ENCODE results near the gene RFX3. TPM values are rescaled to one million over a fixed set of nuclear protein-coding genes. Genes with fewer than 3 reads are reported as not detected.

RFX3 gene
- total RNA-seq, 4 donors from 2014 or later = 7.0 to 11.3 (median 8.6) TPM

DNA sequence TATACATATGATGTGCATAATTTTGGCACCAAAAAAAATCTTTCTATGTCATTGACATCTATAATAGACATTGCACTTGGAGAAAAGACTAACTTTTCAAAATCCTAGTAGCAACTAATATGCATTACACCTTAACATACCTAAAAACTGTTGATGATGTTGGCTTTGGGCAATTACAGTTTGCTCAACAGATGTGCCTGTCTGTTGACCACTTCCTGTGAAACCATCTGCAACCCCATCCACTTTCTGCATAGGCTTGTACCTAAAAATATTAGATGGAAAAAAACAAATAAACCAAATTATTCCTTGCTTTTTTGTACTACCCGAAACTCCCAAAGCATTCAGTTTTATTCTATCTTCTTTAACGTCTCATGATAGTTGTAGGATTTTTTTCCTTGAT, 248.6 kb downstream of the RFX3 start:
- TF ChIP-seq, protein P1, sequence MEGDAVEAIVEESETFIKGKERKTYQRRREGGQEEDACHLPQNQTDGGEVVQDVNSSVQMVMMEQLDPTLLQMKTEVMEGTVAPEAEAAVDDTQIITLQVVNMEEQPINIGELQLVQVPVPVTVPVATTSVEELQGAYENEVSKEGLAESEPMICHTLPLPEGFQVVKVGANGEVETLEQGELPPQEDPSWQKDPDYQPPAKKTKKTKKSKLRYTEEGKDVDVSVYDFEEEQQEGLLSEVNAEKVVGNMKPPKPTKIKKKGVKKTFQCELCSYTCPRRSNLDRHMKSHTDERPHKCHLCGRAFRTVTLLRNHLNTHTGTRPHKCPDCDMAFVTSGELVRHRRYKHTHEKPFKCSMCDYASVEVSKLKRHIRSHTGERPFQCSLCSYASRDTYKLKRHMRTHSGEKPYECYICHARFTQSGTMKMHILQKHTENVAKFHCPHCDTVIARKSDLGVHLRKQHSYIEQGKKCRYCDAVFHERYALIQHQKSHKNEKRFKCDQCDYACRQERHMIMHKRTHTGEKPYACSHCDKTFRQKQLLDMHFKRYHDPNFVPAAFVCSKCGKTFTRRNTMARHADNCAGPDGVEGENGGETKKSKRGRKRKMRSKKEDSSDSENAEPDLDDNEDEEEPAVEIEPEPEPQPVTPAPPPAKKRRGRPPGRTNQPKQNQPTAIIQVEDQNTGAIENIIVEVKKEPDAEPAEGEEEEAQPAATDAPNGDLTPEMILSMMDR (IDR thresholded peaks at IDR 0.05) = no peak
- no peak for DNase-seq (ENCODE audit: low spot score)
- ATAC-seq (ENCODE audit: low FRiP score) = no peak

DNA sequence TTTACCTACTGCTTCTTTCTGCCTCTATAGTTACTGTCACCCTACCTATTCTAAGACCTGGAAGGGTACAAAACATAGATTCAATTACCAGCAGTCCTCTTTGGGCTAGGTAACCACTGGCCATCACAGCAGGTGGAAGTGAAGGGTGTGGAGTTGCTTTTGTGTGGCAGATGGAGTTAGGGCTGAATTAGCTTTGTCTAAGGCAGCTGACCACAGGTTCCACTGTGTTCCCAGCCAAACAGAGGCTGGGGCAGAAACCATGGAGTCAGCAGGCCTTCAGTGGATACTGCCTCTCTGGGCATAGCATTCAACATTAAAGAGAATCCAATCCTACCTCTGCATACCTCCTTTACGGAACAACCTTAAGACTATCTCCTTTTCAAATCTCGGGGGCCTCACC, 254.2 kb downstream of the RFX3 start:
- DNase-seq (ENCODE audit: low spot score) (no peak), ATAC-seq (ENCODE audit: low FRiP score) (no peak)
- TF ChIP-seq, protein P1 (IDR thresholded peaks at IDR 0.05) = no peak

DNA sequence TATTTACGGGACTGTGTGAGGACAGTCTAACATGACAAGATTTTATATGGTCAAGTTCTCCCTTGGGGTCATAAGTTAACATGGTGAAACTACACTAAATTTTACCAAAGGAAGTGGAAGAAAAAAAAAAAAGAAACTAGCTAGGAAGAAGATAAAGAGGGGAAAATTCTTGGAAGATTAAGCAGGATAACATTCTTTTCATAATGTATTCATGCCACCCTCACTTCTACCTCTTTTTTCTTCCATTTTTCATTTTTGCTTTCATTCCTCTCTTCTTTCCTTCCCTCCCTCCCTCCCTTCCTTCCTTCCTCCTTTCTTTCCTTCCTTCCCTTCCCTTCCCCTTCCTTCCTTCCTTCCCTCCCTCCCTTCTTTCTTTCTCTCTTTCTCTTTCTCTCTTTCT, 254.6 kb downstream of the RFX3 start:
- ATAC-seq (ENCODE audit: low FRiP score) (no peak), DNase-seq (ENCODE audit: low spot score) (no peak)
- TF ChIP-seq, protein P1 (IDR thresholded peaks at IDR 0.05) = no peak

DNA sequence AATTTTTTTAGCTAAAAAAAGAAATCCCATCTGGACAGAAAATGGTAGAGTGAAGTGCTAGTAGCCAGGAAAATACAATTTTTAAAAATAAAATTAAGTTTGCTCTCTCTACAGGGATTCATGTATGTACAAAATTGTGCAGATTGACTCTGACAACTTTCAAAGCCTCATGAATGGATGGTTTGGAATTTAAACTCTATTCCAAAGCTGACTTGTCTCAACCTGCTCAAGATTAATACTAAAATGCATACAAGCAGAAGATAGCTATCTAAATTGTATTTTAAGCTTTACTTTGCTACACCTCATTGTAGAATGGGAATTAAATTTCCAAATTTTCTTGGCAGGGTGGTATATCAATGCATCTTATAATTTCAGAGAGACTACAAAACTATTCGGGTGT, 257.6 kb downstream of the RFX3 start:
- TF ChIP-seq, protein P1 (IDR thresholded peaks at IDR 0.05) = no peak
- no peak for ATAC-seq (ENCODE audit: low FRiP score)
- DNase-seq (ENCODE audit: low spot score) = no peak

DNA sequence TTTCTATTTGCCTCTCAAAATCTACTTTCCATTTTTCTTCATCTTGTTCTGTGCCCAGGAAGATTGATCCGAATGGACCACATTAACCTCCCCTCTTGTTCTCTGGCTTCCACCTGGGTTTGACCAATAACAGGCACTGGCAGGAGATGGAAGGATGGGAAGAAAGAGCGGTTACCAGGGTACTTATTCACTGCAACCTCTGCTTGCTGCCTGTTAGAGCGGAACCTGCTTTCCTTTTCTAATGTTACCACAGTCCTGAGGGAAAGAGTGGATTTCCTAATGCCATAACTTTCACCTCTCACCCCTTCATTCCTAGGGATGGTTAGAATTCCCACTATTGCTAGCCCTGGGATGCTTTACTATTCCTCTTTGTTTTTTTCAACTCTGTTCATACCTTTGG, 262.1 kb downstream of the RFX3 start:
- ATAC-seq (ENCODE audit: low FRiP score) = no peak
- DNase-seq (ENCODE audit: low spot score) = no peak
- TF ChIP-seq, protein P1 (IDR thresholded peaks at IDR 0.05) = no peak

DNA sequence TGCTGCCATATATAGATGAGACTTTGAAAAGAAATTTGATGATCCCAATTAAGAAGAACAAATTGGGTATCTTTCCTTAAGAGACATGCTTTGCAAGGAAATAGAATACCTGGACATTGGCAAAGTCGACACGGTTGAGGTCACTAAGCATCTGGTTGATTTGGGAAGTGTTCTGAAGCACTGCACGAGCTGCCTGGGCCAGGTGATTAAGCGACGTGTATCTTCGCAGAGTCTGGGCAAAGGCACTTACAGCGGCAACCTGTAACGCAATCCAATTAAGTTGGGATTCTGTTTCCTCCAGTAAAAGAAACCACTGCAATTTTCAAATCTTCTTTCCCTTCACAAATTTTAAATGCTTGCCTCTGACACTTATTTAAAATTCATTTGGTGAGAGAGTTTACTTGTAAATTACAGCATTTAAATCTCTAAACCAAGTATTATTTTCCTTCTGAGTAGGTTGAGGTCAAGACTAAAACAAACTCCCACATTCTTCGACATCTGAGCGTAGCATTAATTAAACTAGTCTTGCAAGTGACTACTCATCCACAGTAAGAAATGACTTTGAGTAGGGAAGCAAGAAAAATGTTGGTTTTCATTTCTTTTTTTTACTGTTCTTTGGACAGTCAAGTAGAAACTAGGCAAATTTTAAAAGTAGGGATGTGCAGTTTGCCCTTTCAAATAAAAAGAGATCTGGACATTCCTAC, 262.8 kb downstream of the RFX3 start:
- TF ChIP-seq, protein P1 (IDR thresholded peaks at IDR 0.05) = no peak
- ATAC-seq (ENCODE audit: low FRiP score) = no peak

DNA sequence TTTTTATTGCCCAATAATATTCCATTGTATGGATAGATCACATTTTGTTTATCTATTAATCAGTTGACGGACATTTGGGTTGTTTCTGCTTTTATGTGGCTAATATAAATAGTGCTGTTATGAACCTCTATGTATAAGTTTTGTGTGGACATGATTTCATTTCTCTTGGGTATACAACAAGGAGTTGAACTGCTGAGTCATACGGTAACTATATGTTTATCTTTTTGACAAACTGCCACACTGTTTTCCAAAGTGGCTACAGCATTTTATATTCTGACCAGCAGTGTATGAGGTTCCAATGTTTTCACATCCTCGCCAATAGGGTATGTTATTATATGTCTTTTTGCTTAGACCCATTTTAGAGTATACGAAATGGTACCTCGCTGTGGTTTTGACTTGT, 264.3 kb downstream of the RFX3 start:
- no peak for ATAC-seq (ENCODE audit: low FRiP score)
- TF ChIP-seq, protein P1 (IDR thresholded peaks at IDR 0.05) = no peak

More for the DNA sequence above, 262.8 kb downstream of the RFX3 start:
- no peak for DNase-seq (ENCODE audit: low spot score)

More for the DNA sequence above, 264.3 kb downstream of the RFX3 start:
- no peak for DNase-seq (ENCODE audit: low spot score)

All from omental fat pad (tissue), 4 donors.